ENCODE data around the gene TRIM65. TPM values are rescaled to one million over a fixed set of nuclear protein-coding genes. Genes with fewer than 3 reads are reported as not detected.
A peak's percentile ranks its signal among the peaks of the same experiment; 100 is the strongest.

TRIM65 gene
- total and polyA plus RNA-seq, 2 of the 13 experiments (the other 11 are each of a cell fraction or from before 2014, with no cell fraction given): 10.3 to 22.4 TPM

GRCh38 chr17:75896415-75897159, at the start of gene TRIM65 (continued):
- TF ChIP-seq ZHX1 (CRISPR knock-in tag; IDR thresholded peaks at IDR 0.05; ENCODE audit: low read depth): peak; percentile 68; the same call in 1 of the 2 replicates
- no peak for TF ChIP-seq LBX2 (CRISPR knock-in tag; IDR thresholded peaks at IDR 0.05; ENCODE audit: borderline replicate concordance)
- 0 out of 2 replicates have a peak, but pooled peaks have one; percentile 30 for TF ChIP-seq ZBTB46 (CRISPR knock-in tag; IDR thresholded peaks at IDR 0.05; ENCODE audit: borderline replicate concordance)
- no peak; the same call in 1 of the 2 replicates for TF ChIP-seq ZNF337 (CRISPR knock-in tag; IDR thresholded peaks at IDR 0.05; ENCODE audit: borderline replicate concordance, low read depth)
- no peak for TF ChIP-seq ZFAT (CRISPR knock-in tag; conservative IDR thresholded peaks at IDR 0.05)
- TF ChIP-seq ZNF790 (CRISPR knock-in tag; IDR thresholded peaks at IDR 0.05; ENCODE audit: borderline replicate concordance): peak; percentile 70; the same call in 1 of the 2 replicates
- no peak for TF ChIP-seq ATF1 (CRISPR knock-in tag; IDR thresholded peaks at IDR 0.05)
- no peak for TF ChIP-seq ZSCAN9 (CRISPR knock-in tag; IDR thresholded peaks at IDR 0.05; ENCODE audit: borderline replicate concordance)
- peak; percentile 56 for TF ChIP-seq STAG1 (CRISPR knock-in tag; IDR thresholded peaks at IDR 0.05)
- TF ChIP-seq TAF1 (CRISPR knock-in tag; IDR thresholded peaks at IDR 0.05): peak; percentile 81
- 0 out of 2 replicates have a peak, but pooled peaks have one; percentile 35 for TF ChIP-seq ZSCAN5A (CRISPR knock-in tag; IDR thresholded peaks at IDR 0.05; ENCODE audit: borderline replicate concordance)
- TF ChIP-seq ZNF280B (CRISPR knock-in tag; IDR thresholded peaks at IDR 0.05; ENCODE audit: borderline replicate concordance): no peak; the same call in none of the 2 replicates
- TF ChIP-seq SRF (IDR thresholded peaks at IDR 0.05; ENCODE audit: low read depth, low read length): no peak
- TF ChIP-seq E2F1 (CRISPR knock-in tag; IDR thresholded peaks at IDR 0.05): 0 out of 2 replicates have a peak, but pooled peaks have one; percentile 56
- no peak for TF ChIP-seq KDM6A (CRISPR knock-in tag; IDR thresholded peaks at IDR 0.05; ENCODE audit: low read depth)
- peak; percentile 53; the same call in 1 of the 2 replicates for TF ChIP-seq ZNF160 (CRISPR knock-in tag; IDR thresholded peaks at IDR 0.05)

All from HepG2 (cell line).